ENCODE results near the gene NDFIP2.
"Not testable (repeated sequence)": the region's sequence is repeated elsewhere in the genome, so short reads cannot be mapped to it uniquely, and the experiment has no call there.

NDFIP2 gene

DNA sequence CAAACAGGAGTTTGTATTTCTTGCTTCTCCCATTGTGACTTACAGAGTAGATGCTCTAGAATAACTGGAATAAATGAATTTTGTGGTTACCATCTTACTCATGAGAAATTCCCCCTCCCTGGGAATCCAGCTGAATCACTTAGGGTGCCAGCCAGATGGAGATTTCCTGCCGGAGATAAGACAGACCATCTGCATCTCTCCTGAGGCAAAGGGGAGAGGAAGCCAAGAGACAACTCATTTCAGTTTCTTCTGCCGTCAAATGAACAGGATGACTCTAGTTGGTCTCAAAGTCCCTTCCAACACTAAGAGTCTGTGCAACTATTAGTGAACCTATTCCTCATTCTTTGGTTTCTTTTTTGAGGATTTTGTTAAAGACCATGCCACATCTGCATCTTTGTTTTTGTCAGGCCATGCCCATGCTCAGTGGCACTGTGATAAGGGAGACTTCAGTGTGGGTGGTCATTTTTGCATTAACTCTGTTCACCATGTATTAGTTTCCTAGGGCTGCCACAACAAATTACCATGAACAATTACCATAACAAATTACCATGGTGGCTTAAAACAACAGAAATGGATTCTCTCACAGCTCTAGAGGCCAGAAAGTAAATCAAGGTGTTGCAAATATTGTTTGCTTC is 112.8 kb downstream of the NDFIP2 start:
- no peak for DNase-seq (ENCODE audit: low spot score)

DNA sequence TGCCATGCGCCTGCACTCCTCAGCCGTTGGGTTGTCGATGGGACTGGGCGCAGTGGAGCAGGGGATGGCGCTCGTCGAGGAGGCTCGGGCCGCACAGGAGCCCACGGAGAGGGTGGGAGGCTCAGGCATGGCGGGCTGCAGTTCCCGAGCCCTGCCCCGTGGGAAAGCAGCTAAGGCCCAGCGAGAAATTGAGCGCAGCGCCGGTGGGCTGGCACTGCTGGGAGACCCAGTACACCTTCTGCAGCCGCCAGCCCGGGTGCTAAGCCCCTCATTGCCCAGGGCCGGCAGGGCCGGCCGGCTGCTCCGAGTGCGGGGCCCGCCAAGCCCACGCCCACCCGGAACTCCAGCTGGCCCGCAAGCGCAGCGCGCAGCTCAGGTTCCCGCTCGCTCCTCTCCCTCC is 119.2 kb downstream of the NDFIP2 start:
- not testable (repeated sequence) for DNase-seq (ENCODE audit: low spot score)

DNA sequence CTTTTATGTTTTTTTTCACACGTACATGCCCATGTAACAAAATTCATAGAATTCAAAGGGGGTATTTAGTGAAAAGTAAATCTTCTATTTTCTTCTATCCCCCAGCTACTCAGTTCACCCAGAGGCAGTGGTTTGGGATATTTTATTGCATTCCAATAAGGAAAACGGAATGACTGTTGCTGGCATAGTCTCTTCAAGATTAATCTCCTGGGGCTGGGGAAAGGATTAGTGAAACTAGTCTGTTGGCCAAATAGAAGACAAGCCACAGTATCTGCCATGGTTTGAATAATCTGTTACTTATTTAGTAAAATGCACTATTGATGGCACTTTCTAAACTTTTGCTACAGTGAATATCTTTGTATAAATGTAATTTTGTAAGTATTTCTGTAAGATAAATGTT is 122.0 kb downstream of the NDFIP2 start:
- DNase-seq (ENCODE audit: low spot score): no peak

DNA sequence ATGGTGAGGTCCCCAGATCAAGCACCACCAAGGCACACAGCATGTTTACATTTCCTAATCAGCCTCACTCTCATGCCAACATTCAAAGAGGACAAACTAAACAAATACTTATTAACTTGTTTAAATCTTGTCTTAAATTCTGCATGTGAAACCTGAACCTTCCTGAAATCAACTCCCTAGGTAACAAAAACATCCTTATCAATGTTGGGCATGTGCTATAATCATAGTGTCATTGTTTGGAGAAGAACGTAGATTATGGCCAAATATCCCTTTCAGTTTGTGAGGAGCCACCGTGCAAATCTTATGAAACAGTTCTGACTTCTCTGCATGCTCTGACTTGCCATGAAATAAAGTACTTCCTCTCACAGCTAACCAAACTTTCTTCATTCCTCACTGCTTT is 123.8 kb downstream of the NDFIP2 start:
- no peak for DNase-seq (ENCODE audit: low spot score)
